Fibroblast of lung (primary cell): ENCODE data around the gene PALM2AKAP2.

Source experiments
- EZH2 ChIP-seq: IDR thresholded peaks from 2 replicates; pipeline ENCODE4 v1.5.1; 2012; ENCODE audit warnings: low read length, control low read depth, mild to moderate bottlenecking; ENCODE audit errors: missing control alignments
- TF ChIP-seq, protein P1 (sequence below), 2 donors: IDR thresholded peaks in 1 of 2; conservative IDR thresholded peaks in 1 of 2; 1 replicate in 1 of 2; 2 replicates in 1 of 2; pipeline ENCODE4 v1.5.1; 2011 to 2012; ENCODE audit warnings: low read length in 2 of 2, control low read depth in 1 of 2, inconsistent platforms in 1 of 2, low read depth in 1 of 2, mild to moderate bottlenecking in 1 of 2

DNA sequence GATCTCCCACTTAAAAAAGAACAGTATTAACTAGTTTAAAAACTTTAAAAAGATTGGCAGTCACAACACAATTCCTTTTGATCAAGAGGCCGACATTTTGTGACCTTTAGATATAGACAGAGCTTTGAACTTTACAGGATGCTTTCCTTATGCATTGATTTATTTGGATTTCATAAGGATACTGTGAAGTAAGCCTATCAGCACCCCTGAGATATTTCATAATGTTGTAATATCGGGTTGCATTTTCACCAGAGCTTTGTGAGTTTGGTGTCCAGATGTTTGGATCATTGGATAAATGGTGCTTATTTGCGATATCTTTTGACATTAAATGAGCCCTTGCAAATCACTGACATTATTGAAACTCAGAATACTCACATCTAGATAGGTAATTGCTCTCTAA lies 7.7 kb downstream of the PALM2AKAP2 start:
- TF ChIP-seq, protein P1, sequence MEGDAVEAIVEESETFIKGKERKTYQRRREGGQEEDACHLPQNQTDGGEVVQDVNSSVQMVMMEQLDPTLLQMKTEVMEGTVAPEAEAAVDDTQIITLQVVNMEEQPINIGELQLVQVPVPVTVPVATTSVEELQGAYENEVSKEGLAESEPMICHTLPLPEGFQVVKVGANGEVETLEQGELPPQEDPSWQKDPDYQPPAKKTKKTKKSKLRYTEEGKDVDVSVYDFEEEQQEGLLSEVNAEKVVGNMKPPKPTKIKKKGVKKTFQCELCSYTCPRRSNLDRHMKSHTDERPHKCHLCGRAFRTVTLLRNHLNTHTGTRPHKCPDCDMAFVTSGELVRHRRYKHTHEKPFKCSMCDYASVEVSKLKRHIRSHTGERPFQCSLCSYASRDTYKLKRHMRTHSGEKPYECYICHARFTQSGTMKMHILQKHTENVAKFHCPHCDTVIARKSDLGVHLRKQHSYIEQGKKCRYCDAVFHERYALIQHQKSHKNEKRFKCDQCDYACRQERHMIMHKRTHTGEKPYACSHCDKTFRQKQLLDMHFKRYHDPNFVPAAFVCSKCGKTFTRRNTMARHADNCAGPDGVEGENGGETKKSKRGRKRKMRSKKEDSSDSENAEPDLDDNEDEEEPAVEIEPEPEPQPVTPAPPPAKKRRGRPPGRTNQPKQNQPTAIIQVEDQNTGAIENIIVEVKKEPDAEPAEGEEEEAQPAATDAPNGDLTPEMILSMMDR (conservative IDR thresholded peaks at IDR 0.05 in 1 of 2, IDR thresholded peaks at IDR 0.05 in 1 of 2; ENCODE audit: low read depth in 1 of 2, low read length in 2 of 2): no peak
- no peak for TF ChIP-seq EZH2
